ENCODE measurements around the gene F7.
"Not testable (repeated sequence)": the region's sequence is repeated elsewhere in the genome, so short reads cannot be mapped to it uniquely, and the experiment has no call there.

The F7 gene

DNA sequence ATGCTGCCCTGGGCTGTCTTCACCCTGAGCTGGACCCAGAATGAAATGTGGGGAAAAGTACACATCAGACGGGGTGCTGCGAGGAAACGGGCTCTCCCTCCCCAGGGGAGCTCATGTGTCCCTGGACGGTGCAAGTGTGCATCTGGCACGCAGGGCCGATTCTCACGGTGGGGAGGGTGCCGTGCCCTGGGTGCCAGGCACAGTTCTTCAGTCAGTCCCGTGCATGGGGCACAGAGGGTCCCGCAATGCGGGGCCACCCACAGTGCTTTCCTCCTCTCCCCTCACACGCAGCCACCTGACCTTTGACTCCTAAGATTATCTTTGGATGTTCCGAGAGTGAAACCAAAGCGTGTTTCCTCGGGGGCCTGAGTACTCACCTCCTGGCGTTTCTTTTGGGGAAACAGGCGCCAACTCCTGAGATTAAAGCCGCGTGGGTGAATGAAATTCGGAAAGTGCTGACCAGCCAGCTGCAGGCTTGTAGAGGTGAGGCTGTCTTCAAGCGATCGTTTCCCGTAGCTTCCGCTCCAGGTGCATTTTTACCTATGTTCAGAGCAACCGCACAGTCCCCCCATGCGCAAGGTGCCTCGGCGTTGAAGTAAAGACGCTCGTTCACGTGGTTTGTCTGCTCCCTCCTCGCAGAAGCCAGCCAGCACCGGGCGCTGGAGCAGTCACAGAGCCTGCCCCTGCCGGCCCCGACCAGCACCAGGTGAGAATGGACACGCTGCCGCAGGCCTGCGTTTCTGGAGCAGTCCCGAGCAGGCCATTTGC lies 17.5 kb upstream of the F7 start:
- DNase-seq = no peak

DNA sequence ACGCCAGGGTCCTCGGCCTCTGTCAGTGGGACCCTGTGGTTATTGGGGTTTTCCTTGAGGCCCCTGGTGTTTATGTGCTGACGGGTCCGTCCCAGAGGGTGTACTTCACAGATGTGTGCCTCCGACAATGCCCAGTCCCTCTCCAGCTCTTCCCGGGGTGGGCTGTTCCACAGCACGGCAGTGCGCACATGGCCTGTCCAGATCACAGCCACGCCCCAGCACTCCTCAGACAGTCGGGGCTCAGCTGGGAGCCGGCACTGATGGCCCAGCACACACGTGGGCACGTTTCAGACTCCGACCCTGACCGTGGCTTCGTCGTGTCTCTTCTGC lies 16.9 kb upstream of the F7 start:
- no peak for DNase-seq

- no peak for DNase-seq
Measured at GRCh38 chr13:113089693-113090414, 15.7 kb upstream of the F7 start.

- no peak for DNase-seq
Measured at GRCh38 chr13:113090415-113090770, 15.2 kb upstream of the F7 start.

GRCh38 chr13:113090806-113091205 lies 14.8 kb upstream of the F7 start:
- no peak for DNase-seq

GRCh38 chr13:113091211-113091771 lies 14.3 kb upstream of the F7 start:
- DNase-seq = no peak

GRCh38 chr13:113091891-113092775 lies 13.5 kb upstream of the F7 start:
- DNase-seq = no peak

GRCh38 chr13:113092776-113093579 lies 12.6 kb upstream of the F7 start:
- no peak for DNase-seq

DNA sequence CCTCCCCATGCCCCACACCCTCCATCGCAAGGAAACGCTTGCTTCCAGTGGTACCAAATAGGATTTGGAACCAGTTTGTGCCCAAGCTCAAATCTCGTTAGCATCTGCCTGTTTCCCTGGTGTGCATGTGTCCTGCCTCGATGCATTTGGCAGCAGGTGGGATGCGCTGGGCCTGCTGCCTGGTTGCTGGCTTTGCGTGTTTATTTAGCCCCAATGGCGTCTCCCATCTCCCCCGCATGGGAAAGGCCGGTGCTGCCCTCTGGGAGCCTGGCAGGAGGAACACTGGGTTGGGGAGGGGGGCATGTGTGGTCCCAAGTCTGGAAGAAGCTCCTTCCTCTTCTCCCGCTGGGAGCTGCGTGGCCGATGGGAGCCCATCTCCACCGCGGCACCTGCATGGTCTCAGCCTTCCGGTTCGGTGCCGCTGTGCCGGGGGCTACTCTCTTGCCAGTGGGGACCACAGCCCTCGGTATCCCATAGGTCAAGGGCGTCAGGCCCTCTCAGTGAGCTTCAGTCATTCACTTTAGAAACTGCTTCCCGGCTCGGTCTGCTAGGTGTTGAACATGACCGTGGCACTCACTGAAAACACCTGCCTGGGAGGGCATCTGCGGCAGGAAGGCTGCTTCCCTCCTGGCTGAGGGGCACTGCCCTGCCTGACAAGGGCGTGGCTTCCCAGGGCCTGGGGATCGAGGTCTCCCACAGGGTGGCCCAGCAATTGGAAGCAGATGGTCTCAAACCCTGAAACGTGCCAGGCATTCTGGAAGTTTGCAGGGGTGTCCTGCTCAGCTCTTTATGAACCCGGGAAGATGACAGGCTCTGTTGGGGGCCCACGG lies 11.8 kb upstream of the F7 start:
- no peak for DNase-seq

DNA sequence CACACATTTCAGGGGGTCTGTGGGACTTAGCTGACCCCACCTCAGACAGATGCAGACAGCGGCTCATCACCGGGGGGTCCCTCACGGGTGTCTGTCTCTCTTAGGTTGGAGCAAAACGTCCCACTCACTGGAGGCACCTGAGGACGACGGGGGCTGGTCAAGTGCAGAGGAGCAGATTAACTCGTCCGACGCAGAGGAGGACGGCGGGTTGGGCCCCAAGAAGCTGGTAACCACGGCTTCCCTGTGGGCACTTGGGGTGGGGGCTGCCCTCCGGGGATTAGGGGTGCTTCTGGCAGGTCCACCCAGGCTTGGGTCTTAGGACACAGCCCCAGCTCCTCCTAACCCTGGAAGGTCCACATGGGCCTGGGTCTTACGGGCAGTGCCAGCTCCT lies 11.2 kb upstream of the F7 start:
- DNase-seq = no peak

- no peak for DNase-seq
Measured at GRCh38 chr13:113095146-113096051, 10.2 kb upstream of the F7 start.

DNA sequence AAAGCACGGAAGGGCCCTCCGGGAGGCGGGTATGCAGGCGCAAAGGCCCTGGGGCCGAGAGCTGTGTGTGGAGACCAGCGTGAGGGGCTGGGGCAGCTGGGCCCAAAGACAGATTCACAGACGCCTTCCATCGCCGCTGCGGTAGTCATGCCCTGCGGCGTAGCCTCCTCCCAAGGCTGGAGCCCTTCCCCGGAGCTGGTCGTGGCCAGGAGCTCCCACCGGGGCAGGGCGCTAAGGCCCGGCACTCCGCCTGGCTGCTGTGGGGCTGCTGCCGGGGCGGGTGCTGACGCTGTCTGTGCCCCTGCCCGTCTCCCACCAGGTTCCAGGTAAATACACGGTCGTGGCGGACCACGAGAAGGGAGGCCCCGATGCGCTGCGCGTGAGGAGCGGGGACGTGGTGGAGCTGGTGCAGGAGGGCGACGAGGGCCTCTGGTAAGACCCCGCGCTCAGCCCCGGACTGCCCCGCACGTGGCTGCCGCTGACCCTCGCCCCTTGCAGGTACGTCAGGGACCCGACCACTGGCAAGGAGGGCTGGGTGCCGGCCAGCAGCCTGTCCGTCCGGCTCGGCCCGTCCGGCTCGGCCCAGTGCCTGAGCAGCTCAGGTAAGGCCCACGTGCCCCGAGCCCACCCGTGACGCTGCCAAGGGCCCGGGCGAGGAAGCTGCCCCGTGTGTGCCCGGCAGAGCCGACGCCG lies 9.4 kb upstream of the F7 start:
- no peak for DNase-seq

- DNase-seq = no peak
Measured at GRCh38 chr13:113096745-113097305, 8.8 kb upstream of the F7 start.

DNA sequence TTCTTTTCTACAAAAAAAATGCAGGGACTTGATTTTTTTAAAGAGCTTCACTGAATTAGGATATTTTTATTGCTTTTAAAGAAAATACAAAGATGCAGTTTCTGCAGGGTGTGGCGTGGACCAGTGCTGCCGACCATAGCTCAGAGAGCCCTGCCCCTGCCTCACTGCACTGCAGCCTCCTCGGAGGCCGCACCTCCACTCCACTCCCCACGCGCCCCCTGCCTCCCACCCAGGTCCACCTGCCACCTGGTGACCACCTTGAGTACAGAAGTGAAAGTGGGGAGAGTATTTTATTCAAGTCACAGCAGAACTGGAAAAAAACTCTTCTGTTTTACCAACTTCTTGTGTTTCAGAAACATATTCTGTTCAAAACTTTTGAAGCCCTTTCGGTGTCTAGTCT lies 7.9 kb upstream of the F7 start:
- no peak for DNase-seq

GRCh38 chr13:113098162-113098732 lies 7.3 kb upstream of the F7 start:
- no peak for DNase-seq

GRCh38 chr13:113099142-113099541 lies 6.4 kb upstream of the F7 start:
- no peak for DNase-seq

- not testable (repeated sequence) for DNase-seq
Measured at GRCh38 chr13:113102302-113102701, 3.3 kb upstream of the F7 start.

- DNase-seq = no peak
Measured at GRCh38 chr13:113102727-113103126, 2.9 kb upstream of the F7 start.

DNA sequence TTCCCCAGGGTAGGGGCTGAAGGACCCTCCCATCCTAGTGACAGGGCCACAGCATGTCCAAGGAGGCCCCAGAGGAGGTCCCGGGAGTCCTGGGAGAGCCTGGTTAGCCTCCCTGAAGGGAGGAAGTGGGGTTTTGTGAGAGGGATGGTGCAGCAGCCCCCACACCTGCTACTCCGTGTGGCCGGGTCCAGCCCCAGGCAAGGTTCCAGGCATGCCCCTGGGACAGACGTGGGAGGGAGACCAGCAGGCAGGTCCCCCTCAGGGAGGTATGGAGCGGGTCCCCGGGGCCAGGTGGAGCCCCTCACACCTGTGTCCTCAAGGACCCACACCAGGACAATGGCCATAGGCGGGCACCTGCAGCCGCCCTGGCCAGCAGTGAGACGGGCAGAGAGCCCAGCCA lies 1.9 kb upstream of the F7 start:
- DNase-seq = no peak
